Choroid plexus epithelial cell (primary cell): Measurements from ENCODE around the gene GALNT7.

Experiments used
- DNase-seq: peaks from one replicate; pipeline ENCODE4 v3.0.0-alpha.2; 2010; ENCODE audit warnings: low read depth
- H3K4me3 ChIP-seq: 2 replicates; pipeline ENCODE4 v1.5.1; 2011; ENCODE audit warnings: low read depth, mild to moderate bottlenecking, control low read depth, low read length, moderate library complexity
- TF ChIP-seq, protein P1 (sequence below): conservative IDR thresholded peaks from 2 replicates; pipeline ENCODE4 v1.5.1; 2011; ENCODE audit warnings: low read depth, mild to moderate bottlenecking, control low read depth, inconsistent platforms, low read length, moderate library complexity

The GALNT7 gene

DNA sequence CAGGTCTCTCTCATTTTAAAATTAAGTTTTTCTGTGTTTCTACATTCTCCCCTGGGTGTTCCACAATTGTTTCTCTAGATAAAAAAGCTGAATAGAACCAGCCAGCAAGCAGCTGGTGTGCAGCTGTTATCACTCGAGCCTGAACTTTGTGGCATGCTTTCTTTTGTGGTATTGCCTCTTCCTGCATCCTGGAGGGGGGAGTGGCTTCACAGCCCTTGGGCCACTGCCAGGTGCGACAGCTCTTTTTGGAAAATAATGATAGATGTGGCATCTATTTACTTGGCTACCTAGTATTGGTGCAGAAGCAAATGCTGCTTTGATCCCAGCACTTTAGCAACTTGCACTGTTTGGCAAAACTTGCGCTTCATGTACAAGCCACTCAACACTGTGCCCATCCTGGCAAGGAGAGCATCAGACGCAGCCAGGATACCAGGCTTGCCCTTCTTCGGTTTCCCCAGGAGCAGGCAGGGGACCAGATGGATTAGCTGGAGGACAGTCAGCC is 96.1 kb downstream of the GALNT7 start:
- peak; percentile 69 for DNase-seq
- TF ChIP-seq, protein P1, sequence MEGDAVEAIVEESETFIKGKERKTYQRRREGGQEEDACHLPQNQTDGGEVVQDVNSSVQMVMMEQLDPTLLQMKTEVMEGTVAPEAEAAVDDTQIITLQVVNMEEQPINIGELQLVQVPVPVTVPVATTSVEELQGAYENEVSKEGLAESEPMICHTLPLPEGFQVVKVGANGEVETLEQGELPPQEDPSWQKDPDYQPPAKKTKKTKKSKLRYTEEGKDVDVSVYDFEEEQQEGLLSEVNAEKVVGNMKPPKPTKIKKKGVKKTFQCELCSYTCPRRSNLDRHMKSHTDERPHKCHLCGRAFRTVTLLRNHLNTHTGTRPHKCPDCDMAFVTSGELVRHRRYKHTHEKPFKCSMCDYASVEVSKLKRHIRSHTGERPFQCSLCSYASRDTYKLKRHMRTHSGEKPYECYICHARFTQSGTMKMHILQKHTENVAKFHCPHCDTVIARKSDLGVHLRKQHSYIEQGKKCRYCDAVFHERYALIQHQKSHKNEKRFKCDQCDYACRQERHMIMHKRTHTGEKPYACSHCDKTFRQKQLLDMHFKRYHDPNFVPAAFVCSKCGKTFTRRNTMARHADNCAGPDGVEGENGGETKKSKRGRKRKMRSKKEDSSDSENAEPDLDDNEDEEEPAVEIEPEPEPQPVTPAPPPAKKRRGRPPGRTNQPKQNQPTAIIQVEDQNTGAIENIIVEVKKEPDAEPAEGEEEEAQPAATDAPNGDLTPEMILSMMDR = no peak
- H3K4me3 ChIP-seq = no peak overlapping the region

DNA sequence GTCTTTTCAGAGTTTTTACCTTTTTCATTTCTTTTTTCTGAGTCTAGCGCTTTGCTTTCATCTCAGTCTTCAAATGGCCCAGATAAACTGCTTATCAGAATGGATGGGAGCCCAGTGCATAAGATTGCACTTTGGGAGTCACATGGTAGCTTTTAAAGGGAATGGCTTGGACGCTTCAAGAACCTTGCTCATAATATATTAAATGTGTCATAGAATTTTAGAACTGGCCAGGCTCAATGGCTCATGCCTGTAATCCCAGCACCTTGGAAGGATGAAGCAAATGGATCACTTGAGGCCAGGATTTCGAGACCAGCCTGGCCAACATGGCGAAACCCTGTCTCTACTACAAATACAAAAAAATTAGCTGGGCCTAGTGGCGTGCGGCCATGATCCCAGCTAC is 97.1 kb downstream of the GALNT7 start:
- no peak overlapping the region for H3K4me3 ChIP-seq
- DNase-seq = no peak
- TF ChIP-seq, protein P1 = no peak

DNA sequence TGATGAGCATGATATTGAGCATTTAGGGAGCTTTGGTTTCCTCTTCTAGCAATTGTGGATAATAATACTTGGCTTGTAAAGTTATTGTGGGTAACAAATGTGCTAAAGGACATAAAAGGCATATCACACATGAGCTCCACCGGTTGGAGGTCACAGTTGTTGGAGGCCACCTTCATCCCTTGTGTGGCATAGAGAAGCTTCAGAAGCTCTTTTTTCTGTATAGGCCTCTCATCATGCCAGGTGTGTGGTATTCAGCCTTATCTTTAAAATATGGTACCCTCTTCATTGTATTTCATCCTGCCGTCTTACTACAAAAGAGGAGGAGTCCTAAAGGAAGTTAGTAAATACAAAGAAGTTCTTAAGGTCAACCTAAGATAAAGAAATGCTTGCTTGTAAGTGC is 99.1 kb downstream of the GALNT7 start:
- TF ChIP-seq, protein P1 = no peak
- no peak overlapping the region for H3K4me3 ChIP-seq
- no peak for DNase-seq

DNA sequence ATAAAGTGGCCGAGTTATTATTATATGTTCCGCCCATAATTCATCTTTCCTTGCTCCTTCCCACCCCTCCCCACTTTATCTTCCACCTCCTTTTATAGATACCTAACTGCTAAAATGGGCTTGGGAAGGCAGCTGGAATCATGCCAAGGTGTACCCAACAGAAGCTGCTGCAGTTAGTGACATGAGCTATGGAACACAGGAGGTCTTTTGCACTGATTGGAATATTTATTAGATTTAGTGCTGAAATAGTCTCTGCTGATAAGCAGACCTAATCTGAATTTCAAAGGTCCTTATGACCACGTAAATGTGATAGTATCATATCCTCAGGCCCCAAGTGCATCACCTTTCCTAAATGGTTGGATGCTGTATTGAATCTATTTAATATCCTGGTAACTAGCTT is 100.7 kb downstream of the GALNT7 start:
- no peak for DNase-seq
- TF ChIP-seq, protein P1 = no peak
- no peak overlapping the region for H3K4me3 ChIP-seq

DNA sequence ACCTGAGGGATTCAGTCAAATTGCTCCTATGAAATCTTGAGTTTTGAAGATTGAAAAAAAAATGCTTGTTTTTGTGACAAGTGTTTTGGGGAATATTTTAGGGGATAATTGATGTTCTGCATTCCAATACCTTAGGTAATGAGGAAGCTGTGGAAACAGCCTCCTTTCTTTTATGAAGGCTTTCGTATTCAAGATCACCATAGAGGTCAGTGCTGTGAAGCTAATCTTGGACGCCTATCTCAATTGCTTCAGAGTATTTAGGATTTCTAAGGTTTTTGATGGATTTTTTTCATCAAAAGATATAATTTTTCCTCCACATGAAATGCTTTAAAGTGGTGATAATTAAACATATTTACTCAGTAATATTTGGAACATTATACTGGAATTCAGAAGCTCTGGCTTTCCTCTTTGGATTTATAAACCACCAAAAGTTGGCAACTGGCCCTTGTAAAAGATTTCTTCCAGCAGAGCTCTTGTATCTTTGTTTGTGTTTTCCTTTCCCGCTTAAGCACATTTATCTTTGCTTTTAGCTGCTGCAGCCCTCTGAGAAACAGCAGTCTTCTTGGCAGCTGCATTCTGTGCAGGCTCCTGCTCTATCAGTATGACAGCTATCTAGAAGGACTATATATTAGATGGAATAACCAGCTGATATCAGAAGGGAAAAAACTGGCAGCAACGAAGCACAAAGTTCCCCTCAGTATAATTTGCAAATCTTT is 101.9 kb downstream of the GALNT7 start:
- TF ChIP-seq, protein P1 = no peak
- no peak overlapping the region for H3K4me3 ChIP-seq
- DNase-seq = peak; percentile 63

DNA sequence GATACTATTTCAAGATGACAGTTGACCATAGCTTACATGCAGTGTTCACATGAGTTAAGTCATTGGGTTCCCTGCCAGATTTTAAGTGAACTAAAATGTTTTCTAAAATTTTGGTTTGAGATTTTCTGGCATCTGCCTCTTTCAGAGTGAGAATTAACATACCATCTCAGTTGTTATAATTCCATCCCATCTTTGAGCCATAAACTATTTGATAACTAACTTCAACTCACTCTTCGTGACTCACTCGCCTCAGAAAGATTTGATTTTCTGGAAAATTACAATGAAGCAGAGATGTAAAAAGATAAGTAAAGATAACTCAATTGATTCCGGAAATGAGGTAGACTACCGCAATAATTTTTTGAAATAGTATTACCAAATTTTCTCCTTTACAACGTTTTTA is 103.7 kb downstream of the GALNT7 start:
- DNase-seq = no peak
- TF ChIP-seq, protein P1 = no peak
- no peak overlapping the region for H3K4me3 ChIP-seq

DNA sequence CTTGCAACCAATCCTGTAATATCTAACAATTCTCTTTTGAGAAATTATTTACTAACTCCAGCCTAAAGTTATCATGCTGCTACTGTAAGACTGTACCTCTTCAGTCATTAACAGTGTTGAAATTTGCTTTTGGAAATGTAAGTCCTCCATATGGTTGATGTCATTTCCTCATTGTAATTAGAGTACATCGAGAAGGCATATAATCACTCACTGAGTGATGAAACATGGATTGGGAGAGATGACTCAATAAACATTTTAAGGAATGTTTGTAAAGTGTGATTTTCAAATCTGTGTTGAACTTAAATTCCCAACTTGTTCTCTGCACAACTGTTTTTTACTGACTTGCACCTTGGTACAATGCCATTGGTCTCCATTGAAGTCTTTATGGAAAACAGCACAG is 104.4 kb downstream of the GALNT7 start:
- TF ChIP-seq, protein P1 = no peak
- no peak overlapping the region for H3K4me3 ChIP-seq
- DNase-seq = peak; percentile 62
